ENCODE data around the gene SLC38A4.

- TF ChIP-seq POLR2AphosphoS5 (IDR thresholded peaks at IDR 0.05; ENCODE audit: borderline replicate concordance, low read depth, low read length) (no peak), EZH2 (IDR thresholded peaks at IDR 0.05) (no peak)
Observed at GRCh38 chr12:46779063-46779462, 46.7 kb downstream of the SLC38A4 start.

Data from SK-N-MC (cell line).